OCI-LY3 (cell line): ENCODE data around the gene RABGAP1.
A peak's percentile ranks its signal among the peaks of the same experiment; 100 is the strongest.

Source experiments
- H2AFZ ChIP-seq: fragments of 200-600, 300-600 bp; shearing (Covaris generic); 2 replicates; pipeline ENCODE4 v1.6.0; 2014; ENCODE audit warnings: antibody characterized with exemption, low read depth, low read length
- H3K27ac ChIP-seq: fragments of 200-600, 300-600 bp; sonication (generic); 2 replicates; pipeline ENCODE4 v1.5.1; 2014; ENCODE audit warnings: mild to moderate bottlenecking, low read length, moderate library complexity, mixed read lengths
- H3K27me3 ChIP-seq: fragments of 200-600, 300-600 bp; sonication (generic); 2 replicates; pipeline ENCODE4 v1.6.1; 2014; ENCODE audit warnings: low read depth, low read length, mixed read lengths
- H3K36me3 ChIP-seq: fragments of 200-600, 300-600 bp; sonication (generic); replicated peaks from 2 replicates; pipeline ENCODE3; 2014; ENCODE audit warnings: low read depth, low read length, mixed read lengths
- H3K4me1 ChIP-seq: fragments of 300-600, 200-600 bp; sonication (generic); 2 replicates; pipeline ENCODE4 v1.6.1; 2014; ENCODE audit warnings: low read length, mixed read lengths
- H3K4me2 ChIP-seq: fragments of 200-600, 300-600 bp; sonication (generic); 2 replicates; pipeline ENCODE4 v1.6.1; 2014; ENCODE audit warnings: low read length, mixed read lengths
- H3K4me3 ChIP-seq: fragments of 300-600, 200-600 bp; sonication (generic); 2 replicates; pipeline ENCODE4 v1.5.1; 2014; ENCODE audit warnings: antibody characterized with exemption, mild to moderate bottlenecking, low read length, moderate library complexity
- H3K79me2 ChIP-seq: fragments of 300-600, 200-600 bp; shearing (Covaris generic); 2 replicates; pipeline ENCODE4 v1.6.1; 2014; ENCODE audit warnings: mild to moderate bottlenecking, low read length, mixed read lengths
- H3K9ac ChIP-seq: fragments of 300-600, 200-600 bp; shearing (Covaris generic); 2 replicates; pipeline ENCODE4 v1.6.0; 2014; ENCODE audit warnings: mild to moderate bottlenecking, low read length, moderate library complexity
- H3K9me3 ChIP-seq: fragments of 200-600, 300-600 bp; shearing (Covaris generic); 2 replicates; pipeline ENCODE4 v1.6.1; 2014; ENCODE audit warnings: low read length, mixed read lengths; ENCODE audit not compliant: insufficient read depth
- H4K20me1 ChIP-seq: fragments of 200-600, 300-600 bp; sonication (generic); 2 replicates; pipeline ENCODE4 v1.6.1; 2016; ENCODE audit warnings: low read length, mixed read lengths; ENCODE audit not compliant: insufficient read depth
- CTCF ChIP-seq: fragments of 200-600, 300-600 bp; sonication (generic); IDR thresholded peaks from 2 replicates; pipeline ENCODE4 v1.5.1; 2014; ENCODE audit warnings: antibody characterized with exemption, low read length, low read depth
- EZH2phosphoT487 ChIP-seq: fragments of 200-600 bp; shearing (Covaris generic); IDR thresholded peaks from 2 replicates; pipeline ENCODE4 v1.6.1; 2018; ENCODE audit warnings: antibody characterized with exemption, mixed run types, low read depth

Gene RABGAP1

GRCh38 chr9:123089790-123090189 is 149.0 kb downstream of the RABGAP1 start:
- no peak overlapping the region for H3K9ac ChIP-seq
- H2AFZ ChIP-seq, result no peak overlapping the region
- peaks cover 35% of the 10 kb centered on the region for H3K36me3 ChIP-seq
- H3K9me3 ChIP-seq, result no peaks in the 10 kb centered on the region
- H3K27me3 ChIP-seq, result no peaks in the 10 kb centered on the region
- H4K20me1 ChIP-seq, result no peaks in the 10 kb centered on the region
- H3K27ac ChIP-seq, result peak overlapping the region; percentile 18; the same call in 1 of the 2 replicates
- no peak overlapping the region for H3K4me3 ChIP-seq
- no peaks in the 10 kb centered on the region for H3K79me2 ChIP-seq
- H3K4me1 ChIP-seq, result peaks cover 21% of the 10 kb centered on the region
- peak overlapping the region; percentile 17; the same call in 1 of the 2 replicates for H3K4me2 ChIP-seq
- TF ChIP-seq EZH2phosphoT487 (no peak), CTCF (no peak)

- Histone ChIP-seq H3K27ac (no peak overlapping the region), H4K20me1 (no peaks in the 10 kb centered on the region), H3K4me1 (peaks cover 23% of the 10 kb centered on the region), H3K79me2 (no peaks in the 10 kb centered on the region), H3K4me3 (no peak overlapping the region), H3K9me3 (no peaks in the 10 kb centered on the region), H3K9ac (no peak overlapping the region), H2AFZ (no peak overlapping the region), H3K4me2 (no peak overlapping the region), H3K27me3 (no peaks in the 10 kb centered on the region), H3K36me3 (peaks cover 30% of the 10 kb centered on the region)
- TF ChIP-seq EZH2phosphoT487 (no peak), CTCF (no peak)
Measured at GRCh38 chr9:123090198-123090896, 149.5 kb downstream of the RABGAP1 start.

- no peak overlapping the region for H3K4me2 ChIP-seq
- no peaks in the 10 kb centered on the region for H3K79me2 ChIP-seq
- H3K4me3 ChIP-seq, result no peak overlapping the region
- TF ChIP-seq EZH2phosphoT487, result no peak
- no peak for TF ChIP-seq CTCF
- H3K27ac ChIP-seq, result no peak overlapping the region
- no peak overlapping the region for H2AFZ ChIP-seq
- H3K36me3 ChIP-seq, result peaks cover 34% of the 10 kb centered on the region
- peaks cover 26% of the 10 kb centered on the region for H3K4me1 ChIP-seq
- H3K9me3 ChIP-seq, result no peaks in the 10 kb centered on the region
- H3K9ac ChIP-seq, result no peak overlapping the region
- no peaks in the 10 kb centered on the region for H3K27me3 ChIP-seq
- no peaks in the 10 kb centered on the region for H4K20me1 ChIP-seq
Measured at GRCh38 chr9:123090956-123091355, 150.1 kb downstream of the RABGAP1 start.

DNA sequence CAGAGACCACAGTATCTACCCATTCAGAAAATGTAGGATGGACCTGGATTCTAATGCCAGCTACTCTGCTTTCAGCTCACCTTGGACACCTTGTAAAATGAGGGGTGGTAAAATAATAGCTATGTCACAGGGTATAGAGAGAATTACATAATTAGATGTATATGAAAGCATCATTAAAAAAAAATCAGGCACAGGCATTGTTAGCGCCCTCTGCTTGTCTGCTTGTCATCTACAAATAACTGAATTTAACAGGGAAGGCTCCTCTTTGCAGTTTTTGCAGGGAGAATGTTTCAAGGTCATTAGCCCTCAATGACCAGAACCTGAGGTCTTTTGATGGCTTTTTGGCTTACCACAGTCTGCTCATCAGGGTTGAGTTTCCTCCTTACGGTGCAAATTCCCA is 150.6 kb downstream of the RABGAP1 start:
- Histone ChIP-seq H2AFZ (no peak overlapping the region), H3K9ac (no peak overlapping the region), H3K27ac (no peak overlapping the region), H3K79me2 (no peaks in the 10 kb centered on the region), H3K36me3 (peaks cover 39% of the 10 kb centered on the region), H3K27me3 (no peaks in the 10 kb centered on the region), H3K4me2 (no peak overlapping the region), H4K20me1 (no peaks in the 10 kb centered on the region), H3K9me3 (no peaks in the 10 kb centered on the region), H3K4me1 (peaks cover 31% of the 10 kb centered on the region), H3K4me3 (no peak overlapping the region)
- TF ChIP-seq EZH2phosphoT487, result no peak
- TF ChIP-seq CTCF, result peak; percentile 37; the same call in 1 of the 2 replicates
